BLaER1 treated with 17β-estradiol and CSF1 and Interleukin-3, amounts not matched to agents 10 nM and 100 nM (cell line): ENCODE measurements around the gene SCAMP4.
"Not testable (repeated sequence)": the region's sequence is repeated elsewhere in the genome, so short reads cannot be mapped to it uniquely, and the experiment has no call there.

Experiments
- H3K27ac ChIP-seq, 11 experiments: shearing (Covaris generic); formaldehyde crosslinking; 2 replicates each; pipeline ENCODE4 v1.8.1; 2022
- H3K27me3 ChIP-seq, 11 experiments: shearing (Covaris generic); formaldehyde crosslinking; 2 replicates each; pipeline ENCODE4 v1.8.1; 2022
- H3K36me3 ChIP-seq, 11 experiments: shearing (Covaris generic); formaldehyde crosslinking; 2 replicates each; pipeline ENCODE4 v1.8.1; 2022
- H3K4me1 ChIP-seq, 10 experiments: shearing (Covaris generic); formaldehyde crosslinking; 2 replicates each; pipeline ENCODE4 v1.8.1; 2022
- H3K4me2 ChIP-seq, 11 experiments: shearing (Covaris generic); formaldehyde crosslinking; 2 replicates each; pipeline ENCODE4 v1.8.1; 2022
- H3K4me3 ChIP-seq, 10 experiments: shearing (Covaris generic); formaldehyde crosslinking; 2 replicates each; pipeline ENCODE4 v1.8.1; 2022
- H3K9ac ChIP-seq, 11 experiments: shearing (Covaris generic); formaldehyde crosslinking; 2 replicates each; pipeline ENCODE4 v1.8.1; 2022
- H3K9me3 ChIP-seq, 11 experiments: shearing (Covaris generic); formaldehyde crosslinking; replicated peaks in 1 of 11; 2 replicates each; pipeline ENCODE4 v1.8.1; 2022
- H4K20me1 ChIP-seq, 11 experiments: shearing (Covaris generic); formaldehyde crosslinking; 2 replicates each; pipeline ENCODE4 v1.8.1; 2022
- Cebpa-rat ChIP-seq, 11 experiments: shearing (Covaris generic); IDR thresholded peaks; 2 replicates each; pipeline ENCODE4 v1.8.1; 2022

The SCAMP4 gene

GRCh38 chr19:1880611-1881392 is 24.4 kb upstream of the SCAMP4 start:
- H3K4me1 ChIP-seq = peaks cover 42 to 56% (median 54%) of the 10 kb centered on the region in 10 experiments
- no peaks in the 10 kb centered on the region for H3K9me3 ChIP-seq
- no peaks in the 10 kb centered on the region for H3K27me3 ChIP-seq
- no peak overlapping the region; a peak in 1 of 20 replicates for H3K4me3 ChIP-seq
- peak overlapping the region in 10 of 11 experiments; percentile 12 to 63 (median 38); a peak in 13 of 22 replicates for H3K9ac ChIP-seq
- peak overlapping the region in 10 of 11 experiments; percentile 29 to 97 (median 43); a peak in 17 of 22 replicates for H3K4me2 ChIP-seq
- peaks cover 39 to 56% (median 46%) of the 10 kb centered on the region in 11 experiments for H4K20me1 ChIP-seq
- H3K36me3 ChIP-seq = peaks cover 0 to 19% (median 11%) of the 10 kb centered on the region in 11 experiments; a peak in 13 of 22 replicates
- TF ChIP-seq Cebpa-rat (IDR thresholded peaks at IDR 0.05) = no peak
- H3K27ac ChIP-seq = peak overlapping the region in 4 of 11 experiments; percentile 9 to 25 (median 16); a peak in 6 of 22 replicates

GRCh38 chr19:1881393-1882088 is 23.7 kb upstream of the SCAMP4 start:
- Histone ChIP-seq H3K4me1 (peaks cover 43 to 58% (median 56%) of the 10 kb centered on the region in 10 experiments), H3K4me2 (peak overlapping the region; percentile 95 to 100 (median 99)), H3K27ac (peak overlapping the region in 10 of 11 experiments; percentile 56 to 89 (median 82); a peak in 19 of 22 replicates), H3K4me3 (peak overlapping the region; percentile 85 to 99 (median 97); a peak in 17 of 20 replicates), H4K20me1 (peaks cover 38 to 55% (median 45%) of the 10 kb centered on the region in 11 experiments), H3K36me3 (peaks cover 0 to 19% (median 11%) of the 10 kb centered on the region in 11 experiments; a peak in 13 of 22 replicates), H3K9ac (peak overlapping the region; percentile 86 to 96 (median 93))
- not testable (repeated sequence) for H3K27me3 ChIP-seq, H3K9me3 ChIP-seq

DNA sequence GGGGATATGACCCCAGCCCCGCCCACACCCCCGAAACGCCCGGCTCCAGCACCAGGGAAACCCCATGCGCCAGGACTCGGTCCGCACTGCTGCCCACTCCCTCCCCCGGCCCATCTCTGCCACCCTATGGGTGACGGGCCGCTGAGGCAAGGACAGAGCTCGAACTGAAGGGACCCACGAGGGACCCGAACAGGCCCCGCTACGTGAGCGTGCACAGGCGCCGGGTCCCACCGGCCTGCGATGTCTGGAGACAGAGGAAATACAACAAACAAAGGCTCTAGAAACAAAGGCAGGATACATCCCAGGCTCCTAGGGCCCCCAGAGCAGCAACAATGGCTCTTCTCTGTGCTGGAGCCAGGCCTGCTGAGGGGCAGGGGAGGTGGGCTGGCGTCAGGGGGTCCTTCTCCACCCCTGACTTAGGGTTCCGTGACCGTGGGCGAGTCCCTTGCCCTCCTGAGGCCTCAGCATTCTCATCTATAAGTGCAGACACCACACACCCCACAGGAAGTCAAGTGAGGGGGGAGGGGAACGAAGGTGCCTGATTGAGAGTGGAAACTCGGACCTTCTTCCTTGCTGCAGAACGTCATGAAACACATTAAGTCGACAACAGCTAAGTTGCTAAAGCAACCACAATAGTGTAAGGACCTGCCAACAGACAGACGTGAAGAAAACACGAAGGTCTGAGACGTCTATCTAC is 23.0 kb upstream of the SCAMP4 start:
- Histone ChIP-seq H3K27ac (peak overlapping the region; percentile 32 to 89 (median 79); a peak in 20 of 22 replicates), H3K4me1 (peaks cover 47 to 62% (median 60%) of the 10 kb centered on the region in 10 experiments), H3K9me3 (no peaks in the 10 kb centered on the region), H3K4me2 (peak overlapping the region; percentile 95 to 100 (median 99)), H3K9ac (peak overlapping the region; percentile 86 to 96 (median 93)), H4K20me1 (peaks cover 38 to 55% (median 45%) of the 10 kb centered on the region in 11 experiments), H3K36me3 (peaks cover 0 to 19% (median 11%) of the 10 kb centered on the region in 11 experiments; a peak in 13 of 22 replicates), H3K27me3 (no peaks in the 10 kb centered on the region), H3K4me3 (peak overlapping the region; percentile 85 to 99 (median 97); a peak in 19 of 20 replicates)
- no peak for TF ChIP-seq Cebpa-rat (IDR thresholded peaks at IDR 0.05)

DNA sequence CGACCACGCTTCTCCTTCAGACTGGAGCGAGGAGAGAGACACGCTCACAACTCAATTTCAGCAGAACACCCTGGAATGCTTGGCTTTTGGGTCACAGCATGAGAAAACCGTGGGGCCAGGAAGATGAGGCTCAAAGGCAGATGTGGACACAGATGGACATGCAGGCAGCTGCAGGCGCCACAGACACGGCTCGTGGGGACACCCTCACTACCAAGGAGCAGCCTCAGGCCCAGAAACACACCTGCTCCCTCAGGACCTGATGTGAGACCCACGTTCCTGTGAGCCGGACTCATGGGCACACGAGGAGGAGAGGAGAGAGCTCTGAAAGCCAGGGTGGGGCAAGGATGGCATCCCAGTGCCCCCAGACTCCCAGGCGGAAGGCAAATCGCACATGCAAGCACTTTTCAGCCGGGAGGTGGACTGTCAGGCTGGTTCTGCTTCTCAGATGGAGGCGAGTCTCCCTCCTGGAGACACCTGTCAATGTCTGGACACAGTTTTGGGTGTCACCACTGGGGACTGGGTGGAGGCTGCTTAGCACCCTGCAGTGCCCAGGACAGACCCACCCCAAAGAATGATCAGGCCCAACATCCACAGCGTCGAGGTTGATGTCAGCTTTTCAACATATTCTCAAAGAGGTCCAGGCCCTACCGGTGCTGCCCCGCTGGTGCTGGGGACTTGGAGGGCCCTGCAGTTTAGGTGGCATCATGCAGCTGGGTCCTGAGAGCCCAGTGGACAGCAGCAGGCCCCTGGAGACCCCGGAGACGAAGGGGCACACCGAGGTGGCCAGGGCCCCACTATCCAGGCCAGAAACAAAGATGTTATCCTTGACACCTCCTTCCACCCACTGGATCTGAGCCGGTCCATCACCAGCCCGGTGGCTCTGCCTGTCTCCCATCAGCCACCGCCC is 22.2 kb upstream of the SCAMP4 start:
- Histone ChIP-seq H3K27me3 (no peaks in the 10 kb centered on the region), H3K4me2 (peak overlapping the region; percentile 95 to 100 (median 99)), H3K27ac (peak overlapping the region; percentile 66 to 89 (median 84); a peak in 20 of 22 replicates), H3K9ac (peak overlapping the region; percentile 86 to 96 (median 93)), H3K4me1 (peaks cover 55 to 69% (median 64%) of the 10 kb centered on the region in 10 experiments), H3K9me3 (no peaks in the 10 kb centered on the region), H3K36me3 (peaks cover 0 to 19% (median 11%) of the 10 kb centered on the region in 11 experiments; a peak in 13 of 22 replicates), H4K20me1 (peaks cover 38 to 55% (median 45%) of the 10 kb centered on the region in 11 experiments), H3K4me3 (peak overlapping the region; percentile 85 to 99 (median 97))
- no peak for TF ChIP-seq Cebpa-rat (IDR thresholded peaks at IDR 0.05)

DNA sequence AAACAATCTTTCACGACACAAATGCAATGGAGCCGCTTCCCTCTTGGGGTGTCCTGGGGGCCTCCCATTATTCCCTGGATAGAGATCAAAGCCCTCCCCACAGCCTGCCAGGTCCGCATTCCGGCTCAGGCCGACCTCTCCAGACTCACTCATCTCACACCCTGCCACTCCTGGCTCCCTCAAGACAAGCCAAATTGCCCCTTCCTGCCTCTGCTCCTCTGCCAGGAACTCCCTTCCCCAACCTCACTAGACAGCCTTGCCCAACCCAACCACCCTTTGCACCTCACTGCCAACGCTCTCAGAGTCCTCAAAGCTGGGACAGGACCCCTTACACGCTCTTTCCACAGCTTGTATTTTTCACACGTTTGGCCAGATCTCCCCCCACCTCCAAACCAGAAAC is 21.4 kb upstream of the SCAMP4 start:
- TF ChIP-seq Cebpa-rat (IDR thresholded peaks at IDR 0.05) = no peak
- Histone ChIP-seq H3K4me1 (peaks cover 55 to 70% (median 64%) of the 10 kb centered on the region in 10 experiments), H3K27me3 (no peaks in the 10 kb centered on the region), H3K4me3 (peak overlapping the region; percentile 85 to 99 (median 97)), H3K9ac (peak overlapping the region; percentile 86 to 96 (median 93)), H4K20me1 (peaks cover 38 to 50% (median 45%) of the 10 kb centered on the region in 11 experiments), H3K4me2 (peak overlapping the region; percentile 95 to 100 (median 99)), H3K9me3 (no peaks in the 10 kb centered on the region), H3K36me3 (peaks cover 0 to 19% (median 11%) of the 10 kb centered on the region in 11 experiments; a peak in 13 of 22 replicates), H3K27ac (peak overlapping the region; percentile 75 to 89 (median 84); a peak in 19 of 22 replicates)

DNA sequence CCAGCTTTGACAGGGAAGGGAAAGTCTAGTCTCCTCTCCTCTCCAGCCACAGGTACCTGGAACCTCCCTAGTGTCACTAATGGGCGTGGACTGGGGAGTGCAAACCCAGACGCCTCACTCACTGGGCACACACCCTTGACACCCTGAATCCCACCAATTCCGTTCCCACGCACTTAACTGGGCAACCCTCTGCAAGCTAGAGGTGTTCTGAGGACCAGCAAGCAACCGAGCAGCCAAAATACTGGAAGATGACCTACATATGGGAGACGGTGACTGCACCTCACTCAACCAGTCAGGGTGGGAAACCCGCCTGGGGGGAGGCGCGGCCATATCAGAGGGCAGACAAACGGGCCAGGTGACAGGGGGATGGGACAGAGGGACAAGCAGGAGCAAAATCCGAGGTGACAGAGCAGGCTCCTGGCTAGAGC is 20.9 kb upstream of the SCAMP4 start:
- TF ChIP-seq Cebpa-rat (IDR thresholded peaks at IDR 0.05) = no peak
- H4K20me1 ChIP-seq = peaks cover 38 to 50% (median 45%) of the 10 kb centered on the region in 11 experiments
- H3K27me3 ChIP-seq = no peaks in the 10 kb centered on the region
- H3K9me3 ChIP-seq = no peaks in the 10 kb centered on the region
- H3K4me1 ChIP-seq = peaks cover 55 to 70% (median 64%) of the 10 kb centered on the region in 10 experiments
- H3K4me2 ChIP-seq = peak overlapping the region; percentile 95 to 100 (median 99)
- peak overlapping the region; percentile 85 to 99 (median 97) for H3K4me3 ChIP-seq
- H3K9ac ChIP-seq = peak overlapping the region; percentile 86 to 96 (median 93)
- H3K36me3 ChIP-seq = peaks cover 0 to 19% (median 11%) of the 10 kb centered on the region in 11 experiments; a peak in 13 of 22 replicates
- peak overlapping the region; percentile 75 to 89 (median 84); a peak in 21 of 22 replicates for H3K27ac ChIP-seq

DNA sequence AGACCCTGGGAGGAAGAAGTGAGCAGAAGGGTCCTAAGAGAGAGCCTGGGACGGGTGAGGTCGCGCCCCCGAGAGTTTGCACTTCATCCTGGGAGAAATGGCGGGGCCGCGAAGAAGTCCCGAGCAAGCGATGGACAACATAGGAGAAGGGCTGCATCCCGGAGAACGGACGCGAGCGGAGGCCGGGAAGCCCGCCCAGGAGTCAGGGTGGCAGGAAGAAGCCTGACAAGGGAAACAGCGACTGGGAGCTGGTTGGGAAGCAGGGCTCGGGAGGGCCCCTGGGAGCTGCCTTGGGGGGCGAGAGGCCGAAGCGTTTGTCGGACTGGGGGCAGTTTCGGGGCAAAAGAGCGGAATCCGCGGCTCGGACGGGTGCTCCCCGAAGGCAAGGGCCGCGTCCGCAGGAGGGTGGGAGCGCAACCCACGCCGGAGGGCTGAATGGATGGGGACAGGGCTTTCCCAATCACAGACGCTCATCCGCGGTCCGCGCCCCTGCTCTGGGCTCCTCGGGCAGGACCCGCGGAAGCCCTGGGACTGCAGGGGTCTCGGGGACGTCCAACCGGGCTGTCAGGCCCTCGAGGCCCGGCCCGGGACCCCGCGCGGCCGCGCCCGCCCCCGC is 20.4 kb upstream of the SCAMP4 start:
- peaks cover 38 to 50% (median 45%) of the 10 kb centered on the region in 11 experiments for H4K20me1 ChIP-seq
- peaks cover 0 to 18% (median 11%) of the 10 kb centered on the region in 11 experiments; a peak in 13 of 22 replicates for H3K36me3 ChIP-seq
- peak overlapping the region; percentile 85 to 99 (median 97) for H3K4me3 ChIP-seq
- H3K27ac ChIP-seq = peak overlapping the region; percentile 75 to 89 (median 84)
- H3K4me1 ChIP-seq = peaks cover 55 to 70% (median 64%) of the 10 kb centered on the region in 10 experiments
- peak overlapping the region; percentile 86 to 96 (median 93) for H3K9ac ChIP-seq
- no peaks in the 10 kb centered on the region for H3K9me3 ChIP-seq
- TF ChIP-seq Cebpa-rat (IDR thresholded peaks at IDR 0.05) = no peak
- H3K27me3 ChIP-seq = no peaks in the 10 kb centered on the region
- peak overlapping the region; percentile 95 to 100 (median 99) for H3K4me2 ChIP-seq

DNA sequence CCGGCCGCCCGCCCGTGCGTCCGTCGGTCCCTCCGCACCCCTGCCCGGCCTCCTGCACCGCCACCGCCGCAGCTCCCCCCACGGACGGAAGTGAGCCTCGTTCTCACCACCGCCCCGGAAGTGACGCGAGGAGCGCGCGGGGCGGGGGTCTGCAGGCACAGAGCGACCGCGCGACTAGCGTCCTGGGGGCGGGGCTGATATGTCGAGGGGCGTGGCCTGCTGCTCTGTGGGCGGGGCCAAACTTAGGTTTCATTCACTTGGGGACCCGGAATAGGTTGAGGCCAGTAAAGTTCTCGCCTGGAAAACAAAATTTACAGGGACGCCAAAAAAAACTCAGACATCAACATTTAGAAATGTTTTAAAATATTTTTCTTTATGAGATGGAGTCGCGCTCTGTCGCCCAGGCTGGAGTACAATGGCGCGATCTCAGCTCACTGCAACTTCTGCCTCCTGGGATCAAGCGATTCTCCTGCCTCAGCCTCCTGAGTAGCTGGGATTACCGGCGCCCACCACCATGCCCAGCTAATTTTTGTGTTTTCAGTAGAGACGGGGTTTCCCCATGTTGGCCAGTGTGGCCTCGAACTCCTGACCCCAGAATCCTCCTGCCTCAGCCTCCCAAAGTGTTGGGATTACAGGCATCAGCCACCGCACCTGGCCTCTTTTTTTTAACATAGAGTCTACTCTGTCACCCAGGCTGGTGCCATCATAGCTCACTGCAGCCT is 19.6 kb upstream of the SCAMP4 start, which contains the start of gene ABHD17A:
TSS of gene ABHD17A (minus strand) at position 99 of the 722 bp plus-strand sequence. CDS start 3,930 bp downstream, outside the sequence.
- not testable (repeated sequence) for H3K27me3 ChIP-seq, H3K9me3 ChIP-seq
- H3K9ac ChIP-seq = peak within 1 kb of the TSS; percentile 86 to 96 (median 93)
- H3K4me1 ChIP-seq = peaks cover 53 to 64% (median 59%) of the 10 kb centered on the region in 10 experiments
- H3K27ac ChIP-seq = peak within 1 kb of the TSS; percentile 75 to 89 (median 84)
- H3K4me3 ChIP-seq = peak within 1 kb of the TSS; percentile 85 to 99 (median 97)
- peaks cover 31 to 43% (median 40%) of the 10 kb centered on the region in 11 experiments for H4K20me1 ChIP-seq
- peak within 1 kb of the TSS; percentile 95 to 100 (median 99) for H3K4me2 ChIP-seq
- peaks cover 0 to 11% (median 5%) of the 10 kb centered on the region in 11 experiments; a peak in 13 of 22 replicates for H3K36me3 ChIP-seq

DNA sequence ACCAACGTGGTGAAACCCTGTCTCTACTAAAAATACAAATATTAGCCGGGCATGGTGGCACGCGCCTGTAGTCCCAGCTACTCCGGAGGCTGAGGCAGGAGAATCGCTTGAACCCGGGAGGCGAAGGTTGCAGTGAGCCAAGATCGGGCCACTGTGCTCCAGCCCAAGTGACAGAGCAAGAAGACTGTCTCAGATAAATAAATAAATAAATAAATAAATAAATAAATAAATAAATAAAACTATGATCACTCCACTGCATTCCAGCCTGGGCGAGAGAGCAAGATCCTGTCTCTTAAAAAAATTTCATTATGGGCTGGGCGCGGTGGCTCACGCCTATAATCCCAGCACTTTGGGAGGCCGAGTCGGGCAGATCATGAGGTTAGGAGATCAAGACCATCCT is 18.8 kb upstream of the SCAMP4 start:
- H3K4me3 ChIP-seq, H3K9me3 ChIP-seq: not testable (repeated sequence)
- peak overlapping the region in 1 of 11 experiments; percentile 61; a peak in 1 of 22 replicates for H3K27ac ChIP-seq

More for the DNA sequence above, 18.8 kb upstream of the SCAMP4 start:
- peaks cover 26 to 36% (median 34%) of the 10 kb centered on the region in 11 experiments for H4K20me1 ChIP-seq
- peak overlapping the region in 9 of 11 experiments; percentile 26 to 56 (median 41); a peak in 12 of 22 replicates for H3K4me2 ChIP-seq
- H3K4me1 ChIP-seq = peaks cover 47 to 58% (median 53%) of the 10 kb centered on the region in 10 experiments
- not testable (repeated sequence) for H3K27me3 ChIP-seq, H3K9ac ChIP-seq, H3K36me3 ChIP-seq
